ENCODE data around the gene OR52E8.
A peak's percentile ranks its signal among the peaks of the same experiment; 100 is the strongest.

The OR52E8 gene

GRCh38 chr11:5857590-5857989 is at the start of gene OR52E8:
Gene OR52E8 (minus strand): TSS chr11:5857690. CDS start chr11:5857690, 0 bp downstream.
- TF ChIP-seq CTCF (IDR thresholded peaks at IDR 0.05; ENCODE audit: insufficient read depth, low read depth, low read length, missing control alignments), result no peak
- H3K4me3 ChIP-seq (ENCODE audit: low read depth, low read length), result no peak within 1 kb of the TSS
- no peak for DNase-seq (ENCODE audit: low read depth)

- TF ChIP-seq CTCF (IDR thresholded peaks at IDR 0.05; ENCODE audit: insufficient read depth, low read depth, low read length, missing control alignments), result no peak
- H3K4me3 ChIP-seq (ENCODE audit: low read depth, low read length), result no peak overlapping the region
- DNase-seq (ENCODE audit: low read depth), result no peak
Observed at GRCh38 chr11:5899534-5899933, 42.0 kb upstream of the OR52E8 start.

GRCh38 chr11:5892908-5893307 is 35.4 kb upstream of the OR52E8 start, which contains the start of gene OR52E5:
Gene OR52E5 (plus strand): TSS chr11:5893208. CDS start chr11:5900777, 7,569 bp downstream.
- DNase-seq (ENCODE audit: low read depth), result no peak
- no peak for TF ChIP-seq CTCF (IDR thresholded peaks at IDR 0.05; ENCODE audit: insufficient read depth, low read depth, low read length, missing control alignments)
- no peak within 1 kb of the TSS for H3K4me3 ChIP-seq (ENCODE audit: low read depth, low read length)

GRCh38 chr11:5891216-5891800 is 33.8 kb upstream of the OR52E8 start:
- TF ChIP-seq CTCF (IDR thresholded peaks at IDR 0.05; ENCODE audit: insufficient read depth, low read depth, low read length, missing control alignments), result peak; percentile 5
- DNase-seq (ENCODE audit: low read depth), result peak; percentile 7
- H3K4me3 ChIP-seq (ENCODE audit: low read depth, low read length), result no peak overlapping the region

GRCh38 chr11:5887661-5888060 is 30.2 kb upstream of the OR52E8 start:
- H3K4me3 ChIP-seq (ENCODE audit: low read depth, low read length), result no peak overlapping the region
- DNase-seq (ENCODE audit: low read depth), result no peak
- TF ChIP-seq CTCF (IDR thresholded peaks at IDR 0.05; ENCODE audit: insufficient read depth, low read depth, low read length, missing control alignments), result no peak

- no peak for TF ChIP-seq CTCF (IDR thresholded peaks at IDR 0.05; ENCODE audit: insufficient read depth, low read depth, low read length, missing control alignments)
- no peak overlapping the region for H3K4me3 ChIP-seq (ENCODE audit: low read depth, low read length)
- DNase-seq (ENCODE audit: low read depth), result no peak
Observed at GRCh38 chr11:5887172-5887571, 29.7 kb upstream of the OR52E8 start.

- no peak for TF ChIP-seq CTCF (IDR thresholded peaks at IDR 0.05; ENCODE audit: insufficient read depth, low read depth, low read length, missing control alignments)
- H3K4me3 ChIP-seq (ENCODE audit: low read depth, low read length), result no peak overlapping the region
- no peak for DNase-seq (ENCODE audit: low read depth)
Observed at GRCh38 chr11:5881756-5882155, 24.3 kb upstream of the OR52E8 start.
